ENCODE data around the gene DAG1.
A peak's percentile ranks its signal among the peaks of the same experiment; 100 is the strongest.

- TF ChIP-seq, protein P1, sequence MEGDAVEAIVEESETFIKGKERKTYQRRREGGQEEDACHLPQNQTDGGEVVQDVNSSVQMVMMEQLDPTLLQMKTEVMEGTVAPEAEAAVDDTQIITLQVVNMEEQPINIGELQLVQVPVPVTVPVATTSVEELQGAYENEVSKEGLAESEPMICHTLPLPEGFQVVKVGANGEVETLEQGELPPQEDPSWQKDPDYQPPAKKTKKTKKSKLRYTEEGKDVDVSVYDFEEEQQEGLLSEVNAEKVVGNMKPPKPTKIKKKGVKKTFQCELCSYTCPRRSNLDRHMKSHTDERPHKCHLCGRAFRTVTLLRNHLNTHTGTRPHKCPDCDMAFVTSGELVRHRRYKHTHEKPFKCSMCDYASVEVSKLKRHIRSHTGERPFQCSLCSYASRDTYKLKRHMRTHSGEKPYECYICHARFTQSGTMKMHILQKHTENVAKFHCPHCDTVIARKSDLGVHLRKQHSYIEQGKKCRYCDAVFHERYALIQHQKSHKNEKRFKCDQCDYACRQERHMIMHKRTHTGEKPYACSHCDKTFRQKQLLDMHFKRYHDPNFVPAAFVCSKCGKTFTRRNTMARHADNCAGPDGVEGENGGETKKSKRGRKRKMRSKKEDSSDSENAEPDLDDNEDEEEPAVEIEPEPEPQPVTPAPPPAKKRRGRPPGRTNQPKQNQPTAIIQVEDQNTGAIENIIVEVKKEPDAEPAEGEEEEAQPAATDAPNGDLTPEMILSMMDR (IDR thresholded peaks at IDR 0.05) = peak; percentile 70 to 97 (median 93)
- TF ChIP-seq POLR2AphosphoS5 (IDR thresholded peaks at IDR 0.05) = peak; percentile 83
Observed at GRCh38 chr3:49539659-49540560, 69.8 kb downstream of the DAG1 start.
